Upper lobe of left lung (tissue), 6 donors: ENCODE results near the gene RPLP1. TPM values are rescaled to one million over a fixed set of nuclear protein-coding genes. Genes with fewer than 3 reads are reported as not detected.
A peak's percentile ranks its signal among the peaks of the same experiment; 100 is the strongest.

ENCODE experiments used
- ATAC-seq, 2 donors: fragments of 200-7000 bp; cut with Tn5 transposase; one replicate each; pipeline ENCODE4 v1.9.1; 2022; ENCODE audit warnings: mild to moderate bottlenecking in 2 of 2, moderate library complexity in 2 of 2; ENCODE audit not compliant: low FRiP score in 2 of 2
- DNase-seq, 2 donors: peaks; one replicate each; pipeline ENCODE4 v3.0.0-alpha.2; 2019 to 2020
- H3K27ac ChIP-seq, 4 donors: fragments of 200-600 bp; sonication (generic); one replicate each; pipeline ENCODE4 v1.5.1; 2016 to 2019
- H3K27me3 ChIP-seq, 4 donors: fragments of 200-600 bp; sonication (generic); one replicate each; pipeline ENCODE4 v1.5.1; 2017 to 2019
- H3K36me3 ChIP-seq, 4 donors: fragments of 200-600 bp; sonication (generic); one replicate each; pipeline ENCODE4 v1.5.1; 2016 to 2019
- H3K4me1 ChIP-seq, 4 donors: fragments of 200-600 bp; sonication (generic); one replicate each; pipeline ENCODE4 v1.5.1; 2018 to 2019
- H3K4me3 ChIP-seq, 4 donors: fragments of 200-600 bp; sonication (generic); one replicate each; pipeline ENCODE4 v1.5.1; 2017 to 2019; ENCODE audit warnings: mild to moderate bottlenecking in 2 of 4, moderate library complexity in 1 of 4
- H3K9me3 ChIP-seq, 4 donors: fragments of 200-600 bp; sonication (generic); one replicate each; pipeline ENCODE4 v1.5.1; 2018 to 2019
- EP300 ChIP-seq, 4 donors: sonication (generic); formaldehyde crosslinking; IDR thresholded peaks; one replicate each; pipeline ENCODE4 v1.5.1; 2017; ENCODE audit warnings: antibody characterized with exemption in 4 of 4, control low read depth in 2 of 4
- POLR2A ChIP-seq, 4 donors: fragments of 450-650 bp; IDR thresholded peaks; one replicate each; pipeline ENCODE4 v1.5.1; 2016 to 2017; ENCODE audit warnings: antibody characterized with exemption in 4 of 4, mild to moderate bottlenecking in 2 of 4
- POLR2AphosphoS5 ChIP-seq, 2 donors: sonication (generic); formaldehyde crosslinking; IDR thresholded peaks; one replicate each; pipeline ENCODE4 v1.5.1; 2017; ENCODE audit warnings: antibody characterized with exemption in 2 of 2
- WGBS, 2 donors: methylation state at CpG; one replicate each; pipeline ENCODE4 v1.1.5; 2017 to 2018; 5-methylcytosine and 5-hydroxymethylcytosine counted together
- total RNA-seq, 6 donors: library from RNA; depleted of rRNA in 4 of 6; stranded (reverse); fragments of >200 nt in 4 of 6; gene quantifications; one replicate each; pipeline versions ENCODE4 v1.1.0 to v1.2.1, GENCODE V29; 2016 to 2021
- TF ChIP-seq, protein P1 (sequence below), 6 experiments: fragments of 450-650 bp in 4 of 6; fragments of 200-600 bp in 2 of 6; sonication (generic) in 2 of 6; IDR thresholded peaks; one replicate each; pipeline ENCODE4 v1.5.1; 2016 to 2019; ENCODE audit warnings: antibody characterized with exemption in 6 of 6
- donor health status: DM: no; HTN: no; CAD: no; lungs with moderate emphysema.
- donor health status: DM: no; HTN: yes; CAD: no; lungs with severe emphysema.

RPLP1 gene
- total RNA-seq, 6 donors from 2014 or later = 339 to 1,933 (median 538) TPM

DNA sequence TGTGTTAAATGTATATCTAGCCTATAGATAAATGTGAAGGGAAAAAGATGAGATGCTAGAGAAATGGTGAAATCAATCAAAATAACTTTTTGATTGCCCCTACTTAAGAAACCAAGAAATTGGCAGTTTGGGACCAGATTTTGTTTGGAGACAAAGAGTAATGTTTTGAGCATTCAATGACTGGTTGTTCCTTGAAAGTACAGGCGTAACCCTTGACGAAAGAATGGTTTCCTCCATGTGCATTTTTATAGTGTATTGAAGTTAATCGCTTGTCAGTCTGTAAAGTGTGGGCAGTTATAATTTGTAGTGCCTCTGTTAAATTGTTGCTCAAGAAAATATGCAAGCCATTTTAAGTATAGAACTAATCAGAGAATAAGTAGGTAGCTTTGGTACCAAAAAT lies 37.2 kb upstream of the RPLP1 start:
- WGBS, 2 donors = 83 to 85% methylated on average over 3 of the region's 3 CpGs
- no peaks in the 10 kb centered on the region for H3K27me3 ChIP-seq
- peaks cover 0 to 3% (median 0%) of the 10 kb centered on the region in 4 donors for H3K36me3 ChIP-seq
- H3K9me3 ChIP-seq = no peaks in the 10 kb centered on the region
- H3K4me1 ChIP-seq = peaks cover 0 to 20% (median 6%) of the 10 kb centered on the region in 4 donors
- DNase-seq = no peak
- ATAC-seq = no peak
- peak overlapping the region in 1 of 4 donors; percentile 75 for H3K4me3 ChIP-seq
- TF ChIP-seq EP300 (IDR thresholded peaks at IDR 0.05) (no peak), POLR2AphosphoS5 (IDR thresholded peaks at IDR 0.05) (no peak), POLR2A (IDR thresholded peaks at IDR 0.05) (no peak)
- TF ChIP-seq, protein P1, sequence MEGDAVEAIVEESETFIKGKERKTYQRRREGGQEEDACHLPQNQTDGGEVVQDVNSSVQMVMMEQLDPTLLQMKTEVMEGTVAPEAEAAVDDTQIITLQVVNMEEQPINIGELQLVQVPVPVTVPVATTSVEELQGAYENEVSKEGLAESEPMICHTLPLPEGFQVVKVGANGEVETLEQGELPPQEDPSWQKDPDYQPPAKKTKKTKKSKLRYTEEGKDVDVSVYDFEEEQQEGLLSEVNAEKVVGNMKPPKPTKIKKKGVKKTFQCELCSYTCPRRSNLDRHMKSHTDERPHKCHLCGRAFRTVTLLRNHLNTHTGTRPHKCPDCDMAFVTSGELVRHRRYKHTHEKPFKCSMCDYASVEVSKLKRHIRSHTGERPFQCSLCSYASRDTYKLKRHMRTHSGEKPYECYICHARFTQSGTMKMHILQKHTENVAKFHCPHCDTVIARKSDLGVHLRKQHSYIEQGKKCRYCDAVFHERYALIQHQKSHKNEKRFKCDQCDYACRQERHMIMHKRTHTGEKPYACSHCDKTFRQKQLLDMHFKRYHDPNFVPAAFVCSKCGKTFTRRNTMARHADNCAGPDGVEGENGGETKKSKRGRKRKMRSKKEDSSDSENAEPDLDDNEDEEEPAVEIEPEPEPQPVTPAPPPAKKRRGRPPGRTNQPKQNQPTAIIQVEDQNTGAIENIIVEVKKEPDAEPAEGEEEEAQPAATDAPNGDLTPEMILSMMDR (IDR thresholded peaks at IDR 0.05) = no peak
- H3K27ac ChIP-seq = no peak overlapping the region

DNA sequence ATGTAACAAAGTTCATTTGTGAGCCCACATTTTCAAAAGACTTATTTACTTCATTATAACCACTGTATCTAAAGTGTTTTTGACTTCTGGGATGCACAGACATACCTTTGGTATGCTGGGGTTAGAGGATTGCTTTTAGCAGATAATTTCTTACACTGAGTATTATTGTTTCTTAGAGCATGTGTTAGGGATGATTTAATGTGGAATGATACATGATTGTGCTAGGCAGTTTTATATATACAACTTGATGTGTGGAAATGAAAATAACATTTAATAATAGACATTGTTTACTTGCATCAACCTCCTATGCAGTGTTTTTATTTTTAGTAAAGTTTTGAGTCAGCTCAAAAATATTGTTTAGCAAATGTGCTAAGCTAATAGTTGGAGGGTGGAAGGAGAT lies 35.0 kb upstream of the RPLP1 start:
- Histone ChIP-seq H3K36me3 (peaks cover 0 to 3% (median 0%) of the 10 kb centered on the region in 4 donors), H3K4me3 (no peak overlapping the region), H3K27ac (no peak overlapping the region), H3K9me3 (no peaks in the 10 kb centered on the region), H3K27me3 (no peaks in the 10 kb centered on the region), H3K4me1 (peaks cover 0 to 20% (median 6%) of the 10 kb centered on the region in 4 donors)
- TF ChIP-seq EP300 (IDR thresholded peaks at IDR 0.05) (no peak), POLR2AphosphoS5 (IDR thresholded peaks at IDR 0.05) (no peak), POLR2A (IDR thresholded peaks at IDR 0.05) (no peak)
- TF ChIP-seq, protein P1 (IDR thresholded peaks at IDR 0.05) = no peak
- no peak for DNase-seq
- ATAC-seq = no peak

DNA sequence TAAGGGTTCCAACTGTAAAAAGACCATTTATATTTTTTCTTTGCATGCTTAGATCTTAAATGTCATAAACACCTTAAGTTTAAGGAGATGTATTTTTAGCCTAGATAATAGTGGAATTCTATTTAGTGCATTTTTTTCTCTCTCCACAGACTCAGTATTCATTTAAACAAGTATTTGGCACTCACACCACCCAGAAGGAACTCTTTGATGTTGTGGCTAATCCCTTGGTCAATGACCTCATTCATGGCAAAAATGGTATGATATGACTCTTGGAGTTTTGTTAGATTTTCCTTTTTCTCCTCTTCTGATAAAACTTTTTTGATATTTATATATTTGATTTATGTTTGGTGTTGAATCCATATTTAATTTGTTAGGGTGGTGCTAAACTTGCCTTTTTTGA lies 31.1 kb upstream of the RPLP1 start:
- Histone ChIP-seq H3K4me1 (no peaks in the 10 kb centered on the region), H3K36me3 (peaks cover 0 to 4% (median 1%) of the 10 kb centered on the region in 4 donors), H3K9me3 (no peaks in the 10 kb centered on the region), H3K4me3 (no peak overlapping the region), H3K27ac (no peak overlapping the region), H3K27me3 (no peaks in the 10 kb centered on the region)
- TF ChIP-seq, protein P1 (IDR thresholded peaks at IDR 0.05) = no peak
- no peak for TF ChIP-seq POLR2A (IDR thresholded peaks at IDR 0.05)
- TF ChIP-seq EP300 (IDR thresholded peaks at IDR 0.05) = no peak
- TF ChIP-seq POLR2AphosphoS5 (IDR thresholded peaks at IDR 0.05) = no peak
- ATAC-seq (no peak), DNase-seq (no peak)

DNA sequence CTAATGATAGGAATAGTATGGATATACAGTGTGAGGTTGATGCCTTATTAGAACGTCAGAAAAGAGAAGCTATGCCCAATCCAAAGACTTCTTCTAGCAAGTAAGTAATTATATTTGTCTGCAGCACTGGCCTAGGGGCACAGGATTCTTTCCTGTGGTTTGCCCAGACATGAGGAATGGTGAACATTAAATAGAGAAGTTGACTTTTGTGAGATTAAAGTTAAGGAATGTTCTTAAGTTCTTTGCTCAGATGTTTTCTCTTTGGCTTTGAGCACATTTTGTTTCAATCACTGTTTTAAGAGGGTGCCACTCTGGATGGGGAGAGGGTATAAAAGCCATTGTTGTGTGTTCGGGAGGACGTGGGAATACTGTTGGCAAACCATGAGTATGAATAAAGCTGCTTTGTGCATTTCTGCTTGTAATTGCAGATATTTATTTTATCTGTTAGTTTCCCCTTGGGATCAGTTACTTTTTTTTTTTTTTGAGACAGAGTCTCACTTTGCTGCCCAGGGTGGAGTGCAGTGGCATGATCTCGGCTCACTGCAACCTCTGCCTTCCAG lies 30.2 kb upstream of the RPLP1 start:
- no peaks in the 10 kb centered on the region for H3K9me3 ChIP-seq
- DNase-seq = no peak
- H3K4me3 ChIP-seq = no peak overlapping the region
- no peak for ATAC-seq
- no peak overlapping the region for H3K27ac ChIP-seq
- 86 to 87% methylated on average over 4 of the region's 4 CpGs for WGBS, 2 donors
- TF ChIP-seq EP300 (IDR thresholded peaks at IDR 0.05) (no peak), POLR2AphosphoS5 (IDR thresholded peaks at IDR 0.05) (no peak), POLR2A (IDR thresholded peaks at IDR 0.05) (no peak)
- TF ChIP-seq, protein P1 (IDR thresholded peaks at IDR 0.05) = no peak
- H3K27me3 ChIP-seq = no peaks in the 10 kb centered on the region
- H3K4me1 ChIP-seq = no peaks in the 10 kb centered on the region
- H3K36me3 ChIP-seq = peaks cover 0 to 5% (median 1%) of the 10 kb centered on the region in 4 donors

DNA sequence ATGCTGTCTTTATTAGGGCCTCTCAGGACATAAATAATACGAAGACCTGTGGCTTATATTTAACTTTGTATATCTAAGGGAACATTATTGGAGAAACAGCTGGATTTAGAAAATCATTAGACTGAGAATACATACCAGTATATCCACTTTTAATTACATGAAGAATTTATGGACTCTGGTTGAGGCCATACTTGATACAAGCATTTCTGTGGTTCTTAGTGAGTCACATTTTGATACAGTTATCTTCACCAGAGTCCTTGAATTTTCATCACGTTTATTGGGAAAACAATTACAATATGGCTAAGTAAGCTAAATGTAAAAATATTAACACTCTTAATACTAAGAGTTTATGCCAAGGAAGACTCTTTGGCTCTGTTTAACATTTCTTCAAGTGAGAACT lies 28.6 kb upstream of the RPLP1 start:
- TF ChIP-seq POLR2A (IDR thresholded peaks at IDR 0.05) (no peak), POLR2AphosphoS5 (IDR thresholded peaks at IDR 0.05) (no peak), EP300 (IDR thresholded peaks at IDR 0.05) (no peak)
- TF ChIP-seq, protein P1 (IDR thresholded peaks at IDR 0.05) = no peak
- peaks cover 0 to 5% (median 1%) of the 10 kb centered on the region in 4 donors for H3K36me3 ChIP-seq
- no peak overlapping the region for H3K27ac ChIP-seq
- no peaks in the 10 kb centered on the region for H3K27me3 ChIP-seq
- H3K4me3 ChIP-seq = no peak overlapping the region
- ATAC-seq (no peak), DNase-seq (no peak)
- no peaks in the 10 kb centered on the region for H3K9me3 ChIP-seq
- 85 to 91% methylated on average over 2 of the region's 2 CpGs for WGBS, 2 donors
- H3K4me1 ChIP-seq = no peaks in the 10 kb centered on the region
